BJ (cell line): ENCODE data around the gene BCAT1. TPM values are rescaled to one million over a fixed set of nuclear protein-coding genes. Genes with fewer than 3 reads are reported as not detected.
A peak's percentile ranks its signal among the peaks of the same experiment; 100 is the strongest.

Source experiments
- CTCF ChIA-PET: fragments of 350-600 bp; formaldehyde crosslinking; extraction: SDS; loops from one replicate; lab custom pipeline; 2021; ENCODE audit warnings: antibody characterized with exemption, inconsistent platforms; lab: Yijun Ruan, JAX
- POLR2A ChIA-PET: fragments of 300-600 bp; sonication (Branson Sonifier 250); formaldehyde crosslinking; extraction: SDS; loops from one replicate; lab custom pipeline; 2021; ENCODE audit warnings: antibody characterized with exemption; lab: Charles Lee
- DNase-seq: peaks from one replicate; pipeline ENCODE4 v3.0.0-alpha.2; 2011; ENCODE audit warnings: low read depth
- H3K27me3 ChIP-seq: 2 replicates; pipeline ENCODE4 v1.6.0; 2011; ENCODE audit warnings: low read length; ENCODE audit not compliant: control insufficient read depth, insufficient read depth
- H3K36me3 ChIP-seq: 2 replicates; pipeline ENCODE4 v1.5.1; 2011; ENCODE audit warnings: low read length; ENCODE audit not compliant: control insufficient read depth, insufficient read depth
- H3K4me3 ChIP-seq: 2 replicates; pipeline ENCODE4 v1.5.1; 2011; ENCODE audit warnings: low read depth, mild to moderate bottlenecking, control low read depth, low read length
- CTCF ChIP-seq: IDR thresholded peaks from 2 replicates; pipeline ENCODE4 v1.5.1; 2011; ENCODE audit warnings: low read depth, mild to moderate bottlenecking, control low read depth, inconsistent platforms, low read length, moderate library complexity; ENCODE audit not compliant: insufficient read depth
- polyA minus RNA-seq: library from RNA; depleted of rRNA, polyadenylated mRNA; stranded (reverse); fragments of >200 nt; gene quantifications from 2 replicates; pipeline ENCODE4 v1.2.3, GENCODE V29; 2011; rRNA and poly(A)+ RNA removed
- polyA plus RNA-seq: library from polyadenylated mRNA; depleted of rRNA; stranded (reverse); fragments of >200 nt; gene quantifications from 2 replicates; pipeline ENCODE4 v1.2.3, GENCODE V29; 2011; rRNA removed

BCAT1 gene, protein sequence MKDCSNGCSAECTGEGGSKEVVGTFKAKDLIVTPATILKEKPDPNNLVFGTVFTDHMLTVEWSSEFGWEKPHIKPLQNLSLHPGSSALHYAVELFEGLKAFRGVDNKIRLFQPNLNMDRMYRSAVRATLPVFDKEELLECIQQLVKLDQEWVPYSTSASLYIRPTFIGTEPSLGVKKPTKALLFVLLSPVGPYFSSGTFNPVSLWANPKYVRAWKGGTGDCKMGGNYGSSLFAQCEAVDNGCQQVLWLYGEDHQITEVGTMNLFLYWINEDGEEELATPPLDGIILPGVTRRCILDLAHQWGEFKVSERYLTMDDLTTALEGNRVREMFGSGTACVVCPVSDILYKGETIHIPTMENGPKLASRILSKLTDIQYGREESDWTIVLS
- 13.2 and 23.8 TPM in 2 replicates for polyA plus RNA-seq
- polyA minus RNA-seq = 35.7 and 66.4 TPM in 2 replicates

GRCh38 chr12:24948757-24949722 is at the start of gene BCAT1:
Gene BCAT1 (minus strand): TSS chr12:24949101. CDS start chr12:24948932, 169 bp downstream.
- POLR2A ChIA-PET = no interaction called here
- no peaks in the 10 kb centered on the region for H3K27me3 ChIP-seq
- peak; percentile 19; the same call in 1 of the 2 replicates for TF ChIP-seq CTCF
- CTCF ChIA-PET = interaction anchor here (0.7 to 3.1 kb wide), 3 partner anchors 10 to 198 kb away, joined by 3 to 11 read pairs (median 3); no protein-coding TSS in a partner anchor
- H3K4me3 ChIP-seq = peak within 1 kb of the TSS; percentile 70
- DNase-seq = no peak
- no peaks in the 10 kb centered on the region; the same call in 1 of the 2 replicates for H3K36me3 ChIP-seq

GRCh38 chr12:24997970-24998582 is 49.2 kb upstream of the BCAT1 start:
- POLR2A ChIA-PET = no interaction called here
- CTCF ChIA-PET = interaction anchor here (1.0 kb wide), 1 partner anchor 157 kb away, joined by 3 read pairs; no protein-coding TSS in a partner anchor
- Histone ChIP-seq H3K4me3 (no peak overlapping the region), H3K27me3 (no peaks in the 10 kb centered on the region; the same call in none of the 2 replicates), H3K36me3 (no peaks in the 10 kb centered on the region)
- peak; percentile 21 for DNase-seq
- no peak for TF ChIP-seq CTCF

GRCh38 chr12:24997496-24997895 is 48.6 kb upstream of the BCAT1 start:
- DNase-seq = no peak
- ChIA-PET POLR2A (no interaction called here), CTCF (no interaction called here)
- Histone ChIP-seq H3K4me3 (no peak overlapping the region), H3K36me3 (no peaks in the 10 kb centered on the region), H3K27me3 (peaks cover 1% of the 10 kb centered on the region)
- no peak for TF ChIP-seq CTCF

GRCh38 chr12:24996820-24997219 is 47.9 kb upstream of the BCAT1 start:
- H3K27me3 ChIP-seq = peaks cover 1% of the 10 kb centered on the region; the same call in 1 of the 2 replicates
- CTCF ChIA-PET = no interaction called here

More at GRCh38 chr12:24996820-24997219, 47.9 kb upstream of the BCAT1 start:
- Histone ChIP-seq H3K36me3 (no peaks in the 10 kb centered on the region), H3K4me3 (no peak overlapping the region)
- no peak for DNase-seq
- POLR2A ChIA-PET = no interaction called here
- no peak for TF ChIP-seq CTCF
